IMR-90 (cell line): ENCODE results near the gene ELMO1. TPM values are rescaled to one million over a fixed set of nuclear protein-coding genes. Genes with fewer than 3 reads are reported as not detected.

Experiments used
- ATAC-seq: fragments of 200-7000 bp; cut with Tn5 transposase; 2 replicates; pipeline ENCODE4 v1.9.1; 2020; ENCODE audit warnings: low read depth, mild to moderate bottlenecking, moderate library complexity
- BruUV-seq: library from RNA; stranded (reverse); fragments of 400-500 nt; replicated peaks from 2 replicates; lab custom pipeline; 2021; lab: Mats Ljungman, UMichigan
- CTCF ChIA-PET: fragments of 300-600 bp; formaldehyde crosslinking; extraction: SDS; loops from one replicate; lab custom pipeline; 2021; ENCODE audit warnings: antibody characterized with exemption; lab: Yijun Ruan, JAX
- POLR2A ChIA-PET: fragments of 300-600 bp; sonication (Branson Sonifier 250); formaldehyde crosslinking; loops from one replicate; lab custom pipeline; 2022; ENCODE audit warnings: antibody characterized with exemption; ENCODE audit not compliant: unreplicated experiment; lab: Charles Lee
- DNase-seq: peaks from one replicate; pipeline ENCODE4 v3.0.0; 2013
- H2AFZ ChIP-seq: replicated peaks from 2 replicates; pipeline ENCODE3; 2013; ENCODE audit warnings: low read length, mild to moderate bottlenecking; ENCODE audit not compliant: poor library complexity
- H2AK5ac ChIP-seq: 2 replicates; pipeline ENCODE4 v1.6.1; 2013; ENCODE audit warnings: low read depth, low read length, inconsistent platforms
- H2AK9ac ChIP-seq: replicated peaks from 2 replicates; pipeline ENCODE3; 2013; ENCODE audit warnings: mild to moderate bottlenecking, low read depth, low read length, moderate library complexity; ENCODE audit not compliant: poor library complexity
- H2BK120ac ChIP-seq: 2 replicates; pipeline ENCODE4 v1.6.1; 2013; ENCODE audit warnings: low read depth, low read length, inconsistent platforms
- H2BK15ac ChIP-seq: 3 replicates; pipeline ENCODE4 v1.6.1; 2013; ENCODE audit warnings: low read depth, low read length, inconsistent platforms
- H2BK20ac ChIP-seq: 2 replicates; pipeline ENCODE4 v1.6.1; 2013; ENCODE audit warnings: low read depth, mild to moderate bottlenecking, inconsistent platforms, low read length, moderate library complexity
- H2BK5ac ChIP-seq: 2 replicates; pipeline ENCODE4 v1.6.1; 2013; ENCODE audit warnings: mild to moderate bottlenecking, low read depth, low read length, inconsistent platforms; ENCODE audit not compliant: poor library complexity, severe bottlenecking
- H3K14ac ChIP-seq: replicated peaks from 2 replicates; pipeline ENCODE4 v1.6.1; 2013; ENCODE audit warnings: low read depth, low read length, inconsistent platforms
- H3K18ac ChIP-seq: 2 replicates; pipeline ENCODE4 v1.6.1; 2013; ENCODE audit warnings: low read depth, low read length, control low read depth
- H3K23ac ChIP-seq: 2 replicates; pipeline ENCODE4 v1.6.1; 2013; ENCODE audit warnings: low read depth, low read length, inconsistent platforms
- H3K27ac ChIP-seq: 2 replicates; pipeline ENCODE4 v1.5.1; 2013; ENCODE audit warnings: mild to moderate bottlenecking, control low read depth, low read length; ENCODE audit not compliant: insufficient read depth
- H3K27me3 ChIP-seq: 2 replicates; pipeline ENCODE4 v1.6.1; 2013; ENCODE audit warnings: low read length; ENCODE audit not compliant: control insufficient read depth, insufficient read depth
- H3K36me3 ChIP-seq: 2 replicates; pipeline ENCODE4 v1.6.1; 2013; ENCODE audit warnings: low read length, mixed read lengths; ENCODE audit not compliant: control insufficient read depth, insufficient read depth
- H3K4ac ChIP-seq: 2 replicates; pipeline ENCODE4 v1.6.1; 2013; ENCODE audit warnings: low read depth, low read length, inconsistent platforms
- H3K4me1 ChIP-seq: 2 replicates; pipeline ENCODE4 v1.6.1; 2013; ENCODE audit warnings: low read length, mixed read lengths; ENCODE audit not compliant: control insufficient read depth, insufficient read depth
- H3K4me2 ChIP-seq: 2 replicates; pipeline ENCODE4 v1.6.1; 2013; ENCODE audit warnings: low read depth, mild to moderate bottlenecking, control low read depth, low read length, moderate library complexity
- H3K4me3 ChIP-seq: 2 replicates; pipeline ENCODE4 v1.5.1; 2013; ENCODE audit warnings: low read depth, mild to moderate bottlenecking, control low read depth, low read length, moderate library complexity; ENCODE audit not compliant: insufficient read depth
- H3K56ac ChIP-seq: 2 replicates; pipeline ENCODE4 v1.6.1; 2013; ENCODE audit warnings: low read length, inconsistent platforms; ENCODE audit not compliant: insufficient read depth; ENCODE audit errors: extremely low read depth
- H3K79me1 ChIP-seq, 2 experiments: 2 replicates each; pipeline ENCODE4 v1.6.1; 2013; ENCODE audit warnings: low read length in 2 of 2, inconsistent platforms in 1 of 2, low read depth in 1 of 2
- H3K9ac ChIP-seq: 2 replicates; pipeline ENCODE4 v1.6.1; 2013; ENCODE audit warnings: low read depth, low read length, control low read depth
- H3K9me1 ChIP-seq: 2 replicates; pipeline ENCODE4 v1.6.1; 2013; ENCODE audit warnings: low read length, inconsistent platforms; ENCODE audit not compliant: insufficient read depth
- H3K9me3 ChIP-seq: 2 replicates; pipeline ENCODE4 v1.6.1; 2013; ENCODE audit warnings: low read length; ENCODE audit not compliant: control insufficient read depth, insufficient read depth
- H4K20me1 ChIP-seq: 2 replicates; pipeline ENCODE4 v1.6.1; 2013; ENCODE audit warnings: low read length, inconsistent platforms; ENCODE audit not compliant: insufficient read depth
- H4K5ac ChIP-seq: 2 replicates; pipeline ENCODE4 v1.6.1; 2013; ENCODE audit warnings: mild to moderate bottlenecking, low read depth, low read length, control low read depth
- H4K8ac ChIP-seq, 2 experiments: 2 replicates each; pipeline ENCODE4 v1.6.1; 2013; ENCODE audit warnings: low read depth in 2 of 2, low read length in 2 of 2, control low read depth in 1 of 2, inconsistent platforms in 1 of 2
- H4K91ac ChIP-seq: 2 replicates; pipeline ENCODE4 v1.6.1; 2013; ENCODE audit warnings: low read depth, low read length, inconsistent platforms; ENCODE audit not compliant: insufficient read depth
- MAFK ChIP-seq: IDR thresholded peaks from 2 replicates; pipeline ENCODE4 v1.6.1; 2012; ENCODE audit warnings: low read depth, low read length, improper control_type of control experiment
- MAZ ChIP-seq: IDR thresholded peaks from 2 replicates; pipeline ENCODE4 v1.6.1; 2012; ENCODE audit warnings: low read depth, mild to moderate bottlenecking, low read length, improper control_type of control experiment, moderate library complexity, borderline replicate concordance
- RAD21 ChIP-seq: IDR thresholded peaks from 2 replicates; pipeline ENCODE4 v1.6.1; 2012; ENCODE audit warnings: low read length, improper control_type of control experiment
- WGBS, 2 experiments: methylation state at CpG; one replicate each; pipeline versions ENCODE4 v1.1.5 to v1.1.7; 2013; ENCODE audit warnings: missing lambda C conversion rate in 2 of 2; ENCODE audit not compliant: insufficient read length in 1 of 2; ENCODE audit errors: extremely low coverage in 2 of 2; 5-methylcytosine and 5-hydroxymethylcytosine counted together
- dilution Hi-C: fragments of 300-500 bp; cut with HindIII; formaldehyde crosslinking; loops from one replicate; pipeline ENCODE4 v1.14.3; 2018; ENCODE audit warnings: low sequenced_read_pairs; ENCODE audit not compliant: unreplicated experiment
- in situ Hi-C: fragments of 300-500 bp; cut with MboI; formaldehyde crosslinking; loops from 3 replicates; pipeline ENCODE4 v1.14.3; 2019; ENCODE audit warnings: low sequenced_read_pairs, inconsistent platforms, mixed read lengths
- intact Hi-C: fragments of 100-400 bp; cut with micrococcal nuclease; formaldehyde crosslinking; loops from 2 replicates; pipeline ENCODE4 v1.10.0; 2022
- polyA plus RNA-seq, 3 experiments: library from polyadenylated mRNA; depleted of rRNA; stranded (reverse); fragments of >200 nt; gene quantifications; 2 replicates each; pipeline ENCODE4 v1.2.3, GENCODE V29; 2012; ENCODE audit warnings: low replicate concordance in 1 of 3
- total RNA-seq: library from RNA; depleted of rRNA; stranded (reverse); fragments of >200 nt; gene quantifications from 2 replicates; pipeline ENCODE4 v1.2.3, GENCODE V29; 2012

Gene ELMO1
- total and polyA plus RNA-seq, 2 of the 4 experiments (the other 2 are of a cell fraction) = 0.03 TPM; not detected in 1

DNA sequence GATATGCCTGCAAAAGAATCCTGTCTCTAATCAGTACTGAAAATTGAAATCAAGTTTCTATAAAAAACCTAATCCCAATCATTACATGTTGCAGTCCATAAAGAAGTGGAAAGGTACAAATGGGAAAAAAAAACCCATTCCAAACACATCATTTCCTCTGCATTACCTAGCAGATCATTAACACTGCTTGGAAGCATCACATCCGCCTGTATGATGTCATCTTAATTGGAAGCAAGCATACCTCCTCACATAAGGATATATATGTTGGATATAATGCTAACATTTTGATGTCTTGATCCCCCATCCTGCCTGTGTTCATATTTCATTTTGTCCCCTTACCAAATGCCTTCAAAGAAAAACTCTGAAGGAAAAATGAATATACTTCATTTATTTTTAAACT lies 483.0 kb downstream of the ELMO1 start:
- no peaks in the 10 kb centered on the region for H3K9me3 ChIP-seq
- no peak overlapping the region for H3K4me2 ChIP-seq
- no peak overlapping the region for H3K4me3 ChIP-seq
- H4K91ac ChIP-seq = no peak overlapping the region
- intact Hi-C loops = loop anchor here (2.0 to 5.0 kb wide), 2 partner anchors 62 to 479 kb away; no protein-coding TSS in a partner anchor
- no TSS peak for BruUV-seq
- no peak overlapping the region for H2AK5ac ChIP-seq
- H2BK5ac ChIP-seq = no peak overlapping the region
- H4K5ac ChIP-seq = no peak overlapping the region
- H2BK20ac ChIP-seq = no peak overlapping the region
- no peak overlapping the region for H2AFZ ChIP-seq
- H3K27ac ChIP-seq = no peak overlapping the region
- no peaks in the 10 kb centered on the region for H3K79me1 ChIP-seq
- no peak overlapping the region for H3K9ac ChIP-seq
- DNase-seq = no peak
- ChIA-PET POLR2A (no interaction called here), CTCF (no interaction called here)
- no peak for ATAC-seq
- H3K4me1 ChIP-seq = no peaks in the 10 kb centered on the region
- in situ Hi-C loops = loop anchor here (25.0 kb wide), 1 partner anchor 478 kb away; no protein-coding TSS in a partner anchor
- H3K36me3 ChIP-seq = no peaks in the 10 kb centered on the region
- WGBS, 2 experiments = no CpG with 5 or more reads among the region's 1 CpG
- no peak overlapping the region for H3K56ac ChIP-seq
- H2BK15ac ChIP-seq = no peak overlapping the region
- H4K20me1 ChIP-seq = no peaks in the 10 kb centered on the region
- H2AK9ac ChIP-seq = no peak overlapping the region
- H4K8ac ChIP-seq = no peak overlapping the region
- no peak overlapping the region for H3K23ac ChIP-seq
- no peak for TF ChIP-seq MAZ
- TF ChIP-seq RAD21 = no peak
- TF ChIP-seq MAFK = no peak
- H3K9me1 ChIP-seq = no peaks in the 10 kb centered on the region
- no peak overlapping the region for H2BK120ac ChIP-seq
- no peak overlapping the region for H3K18ac ChIP-seq
- dilution Hi-C loops = no loop called here
- no peaks in the 10 kb centered on the region for H3K27me3 ChIP-seq
- H3K4ac ChIP-seq = no peak overlapping the region
- H3K14ac ChIP-seq = no peak overlapping the region
